Stimulated activated CD8-positive, alpha-beta memory T cell treated with anti-CD3 and anti-CD28 coated beads, Interleukin-4, amount 100 ng/mL, for 1 hour (primary cell): Measurements from ENCODE around the gene ANKRD55.
"Not testable (repeated sequence)": the region's sequence is repeated elsewhere in the genome, so short reads cannot be mapped to it uniquely, and the experiment has no call there.

ENCODE experiments used
- DNase-seq, 2 donors: peaks; one replicate each; pipeline ENCODE4 v3.0.0-alpha.2; 2020; ENCODE audit warnings: low read depth in 2 of 2, low spot score in 1 of 2

The ANKRD55 gene

DNA sequence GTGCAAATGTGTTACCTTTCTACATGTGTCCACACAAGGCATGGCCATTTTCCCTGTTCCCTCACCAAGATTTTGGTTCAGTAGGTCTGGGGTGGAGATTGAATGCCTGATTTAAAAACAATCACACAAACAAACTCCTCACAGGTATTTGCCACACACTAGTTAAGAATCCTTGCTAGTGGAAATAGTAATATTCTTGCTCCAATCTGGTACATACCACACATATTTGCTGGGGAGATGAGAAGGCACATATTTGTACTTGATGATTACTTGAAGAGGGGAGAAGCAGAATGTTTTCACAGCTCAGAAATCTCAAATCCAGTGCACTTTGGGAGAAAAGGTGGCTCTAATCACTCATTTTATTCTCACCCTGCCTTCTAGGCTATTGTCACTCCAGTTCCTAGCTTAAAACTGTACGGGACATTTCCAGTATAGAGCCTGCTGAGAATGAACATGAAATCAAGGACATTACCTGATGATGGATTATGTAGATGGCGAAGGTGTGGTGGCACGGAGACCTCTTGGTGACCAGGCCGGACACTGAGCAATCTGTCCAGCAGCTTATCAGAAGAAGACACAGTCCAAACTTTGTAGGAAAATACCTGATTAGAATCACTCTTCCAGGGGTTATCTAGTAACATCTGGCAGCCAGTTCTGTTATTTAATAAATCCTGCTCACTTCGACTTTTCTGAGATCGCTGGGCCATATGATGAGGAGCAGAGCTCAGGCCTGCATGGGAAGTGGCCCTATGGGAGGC lies 122.3 kb downstream of the ANKRD55 start:
- no peak for DNase-seq

DNA sequence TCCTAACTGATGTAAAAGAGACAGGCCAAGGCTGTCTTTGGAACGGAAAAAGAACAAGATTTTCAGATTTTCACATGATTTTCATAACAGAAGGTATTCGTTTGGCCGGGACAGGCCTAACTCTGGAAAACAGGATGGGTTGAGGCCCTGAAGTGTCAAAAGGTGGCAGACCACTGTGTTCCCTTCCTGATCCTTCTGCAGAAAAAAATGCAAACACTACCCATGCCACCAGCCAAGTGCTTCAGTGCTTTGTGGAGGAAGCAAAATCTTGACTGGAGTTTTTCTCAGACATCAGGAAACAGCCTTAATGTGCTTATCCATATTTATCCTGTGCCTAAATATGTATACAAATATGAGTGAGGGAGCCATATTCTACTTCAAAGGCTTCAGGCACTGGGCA lies 124.9 kb downstream of the ANKRD55 start:
- DNase-seq: no peak

- DNase-seq: no peak
Measured at GRCh38 chr5:56106837-56107236, 126.3 kb downstream of the ANKRD55 start.

DNA sequence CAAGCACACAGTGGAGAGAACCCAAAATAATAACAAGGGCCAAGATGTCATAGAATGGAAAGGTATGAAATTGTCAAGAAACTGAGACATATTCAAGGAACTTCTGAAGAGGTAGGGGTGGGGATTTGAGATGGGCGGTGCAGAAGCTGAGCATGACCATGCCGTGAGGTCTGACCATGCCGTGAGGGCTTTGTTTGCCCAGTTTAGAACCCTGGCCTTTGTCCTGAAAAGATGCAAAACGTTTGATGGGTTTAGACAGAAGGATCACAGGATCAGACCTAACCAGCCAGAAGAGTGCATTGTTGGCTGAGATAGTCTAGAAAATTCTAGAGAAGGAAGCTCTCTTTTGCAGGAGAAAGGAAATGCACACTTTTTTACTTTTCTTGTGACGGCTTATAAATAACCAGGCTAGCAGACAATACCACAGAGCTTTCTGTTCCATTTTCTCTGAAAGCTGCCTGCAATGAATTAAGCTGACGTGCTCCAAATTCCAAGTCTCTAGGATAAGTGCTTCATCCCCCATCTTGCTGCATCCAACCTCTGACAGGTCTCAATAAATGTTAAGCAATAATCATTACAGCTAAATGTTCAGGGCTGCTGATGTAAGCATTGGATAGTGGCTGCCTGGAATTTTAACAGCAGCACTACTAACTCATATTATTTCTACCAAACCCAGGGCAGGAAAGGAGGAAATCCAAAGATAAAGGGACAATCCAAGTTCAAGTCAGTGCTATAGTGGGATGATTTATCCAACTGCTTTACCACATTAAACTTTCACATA lies 127.4 kb downstream of the ANKRD55 start:
- no peak for DNase-seq

GRCh38 chr5:56102889-56103288 lies 130.2 kb downstream of the ANKRD55 start:
- no peak for DNase-seq

DNA sequence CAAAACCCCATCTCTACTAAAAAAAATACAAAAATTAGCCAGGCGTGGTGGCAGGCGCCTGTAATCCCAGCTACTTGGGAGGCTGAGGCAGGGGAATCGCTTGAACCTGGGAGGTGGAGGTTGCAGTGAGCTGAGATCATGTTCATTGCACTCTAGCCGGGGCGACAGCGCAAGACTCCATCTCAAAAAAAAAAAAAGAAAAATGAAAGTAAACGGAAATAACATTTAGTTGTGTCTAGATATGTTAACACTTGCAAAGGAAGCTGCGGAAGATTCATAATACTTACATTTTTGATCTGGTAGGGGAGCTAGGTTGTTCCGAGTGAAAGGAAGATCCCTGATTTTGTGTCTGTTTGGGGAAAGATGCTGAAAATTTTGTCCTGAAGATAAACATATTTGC lies 130.9 kb downstream of the ANKRD55 start:
- DNase-seq: not testable (repeated sequence)

- DNase-seq: no peak
Measured at GRCh38 chr5:56101180-56101579, 131.9 kb downstream of the ANKRD55 start.

- DNase-seq: no peak
Measured at GRCh38 chr5:56100439-56101176, 132.5 kb downstream of the ANKRD55 start.

- DNase-seq: no peak
Measured at GRCh38 chr5:56099346-56099745, 133.8 kb downstream of the ANKRD55 start.

DNA sequence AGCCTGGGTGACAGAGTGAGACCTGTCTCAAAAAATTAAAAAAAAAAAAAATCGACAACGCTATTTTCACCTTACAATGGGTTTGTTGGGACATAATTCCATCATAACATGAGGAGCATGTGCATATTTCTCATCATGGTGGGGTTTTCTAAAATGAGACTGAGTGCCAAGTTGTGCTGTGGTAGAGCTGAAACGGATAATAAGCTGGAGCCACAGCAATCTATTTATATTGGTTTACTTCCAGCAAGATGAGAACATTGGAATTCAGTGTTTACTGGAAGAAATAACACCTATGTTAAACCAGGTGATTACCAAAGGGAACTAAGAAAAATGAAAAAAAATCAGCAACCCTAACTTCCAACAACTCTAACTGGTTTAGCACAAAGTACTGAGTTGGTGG lies 136.1 kb downstream of the ANKRD55 start:
- no peak for DNase-seq

- no peak for DNase-seq
Measured at GRCh38 chr5:56095579-56096102, 137.5 kb downstream of the ANKRD55 start.

GRCh38 chr5:56094579-56095361 lies 138.4 kb downstream of the ANKRD55 start:
- DNase-seq: no peak

DNA sequence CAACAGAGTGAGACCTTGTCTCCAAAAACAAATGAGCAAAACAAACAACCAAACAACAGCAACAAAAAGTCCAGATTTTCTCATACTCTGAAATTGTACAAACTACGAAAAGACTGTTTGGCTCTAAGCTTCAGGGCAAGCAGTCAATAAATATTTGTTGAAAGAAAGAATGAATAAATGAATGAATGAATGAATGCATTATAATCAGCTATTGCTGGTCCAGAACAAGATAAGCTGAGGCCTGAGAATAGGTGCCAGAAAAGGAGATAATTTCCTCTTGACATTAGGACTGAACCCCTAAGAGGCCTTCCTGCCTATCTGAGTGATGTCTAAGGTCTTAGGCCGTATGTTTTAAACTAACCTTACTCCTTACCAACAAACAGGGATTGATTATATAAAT lies 139.2 kb downstream of the ANKRD55 start:
- DNase-seq: no peak

DNA sequence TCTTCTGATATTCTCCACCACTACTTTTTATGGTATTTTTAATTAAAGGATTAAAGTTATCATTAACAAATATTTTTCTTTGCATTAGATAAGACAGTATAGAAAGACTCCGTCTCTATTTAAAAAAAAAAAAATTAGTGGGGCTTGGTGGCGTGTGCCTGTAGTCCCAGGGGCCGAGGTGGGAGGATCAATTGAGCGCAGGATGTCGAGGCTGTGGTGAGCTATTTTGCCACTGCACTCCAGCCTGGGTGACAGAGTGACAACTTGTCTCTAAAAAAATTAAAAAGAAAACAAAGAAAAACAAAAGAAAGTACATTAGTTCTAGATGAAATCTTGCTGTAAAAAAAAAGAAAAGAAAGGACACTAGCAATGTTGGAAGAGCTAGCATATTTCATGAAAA lies 141.0 kb downstream of the ANKRD55 start:
- no peak for DNase-seq

- no peak for DNase-seq
Measured at GRCh38 chr5:56091664-56092063, 141.5 kb downstream of the ANKRD55 start.

GRCh38 chr5:56090793-56091460 lies 142.2 kb downstream of the ANKRD55 start:
- DNase-seq: no peak

- DNase-seq: no peak
Measured at GRCh38 chr5:56088967-56089829, 143.9 kb downstream of the ANKRD55 start.

GRCh38 chr5:56088431-56088949 lies 144.6 kb downstream of the ANKRD55 start:
- DNase-seq: no peak

DNA sequence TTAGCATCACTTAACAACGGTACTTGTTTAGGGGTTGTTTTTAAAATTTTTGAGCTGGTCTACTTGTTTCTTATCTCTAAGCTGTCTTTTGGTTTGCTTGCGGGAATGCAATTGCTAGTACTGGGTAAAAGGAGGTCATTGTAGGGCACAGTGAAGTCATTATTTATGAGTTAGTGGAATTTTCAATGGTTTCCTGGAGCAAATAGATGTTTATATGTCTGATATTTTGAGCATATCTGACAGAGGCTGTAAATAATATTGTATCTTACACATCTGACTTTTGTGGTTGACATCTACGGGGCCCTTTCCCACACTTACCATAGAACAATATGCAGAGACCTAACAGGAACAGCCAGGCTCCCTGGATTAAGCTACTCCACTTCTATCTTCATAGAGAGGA lies 147.9 kb downstream of the ANKRD55 start:
- no peak for DNase-seq
